ENCODE measurements around the gene PKHD1.

PKHD1 gene

DNA sequence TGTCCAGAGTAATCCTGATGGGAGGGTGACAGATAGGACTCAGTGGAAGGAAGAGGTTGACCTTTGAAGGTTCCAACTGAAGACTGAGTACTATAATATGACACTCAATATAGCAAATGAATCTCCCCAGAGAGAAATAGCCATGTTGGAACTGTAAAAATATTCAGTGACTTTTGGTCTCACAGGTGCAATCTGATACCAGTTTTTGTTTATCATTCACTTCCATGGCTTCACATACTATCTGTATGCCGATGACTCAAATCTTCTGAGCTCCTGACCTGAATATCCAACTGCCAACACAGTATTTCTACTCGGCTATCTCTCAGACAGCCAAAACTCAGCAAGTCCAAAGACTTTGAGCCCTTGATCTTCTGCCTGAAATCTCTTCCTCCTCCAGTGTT is 21.8 kb upstream of the PKHD1 start:
- TF ChIP-seq, protein P1, sequence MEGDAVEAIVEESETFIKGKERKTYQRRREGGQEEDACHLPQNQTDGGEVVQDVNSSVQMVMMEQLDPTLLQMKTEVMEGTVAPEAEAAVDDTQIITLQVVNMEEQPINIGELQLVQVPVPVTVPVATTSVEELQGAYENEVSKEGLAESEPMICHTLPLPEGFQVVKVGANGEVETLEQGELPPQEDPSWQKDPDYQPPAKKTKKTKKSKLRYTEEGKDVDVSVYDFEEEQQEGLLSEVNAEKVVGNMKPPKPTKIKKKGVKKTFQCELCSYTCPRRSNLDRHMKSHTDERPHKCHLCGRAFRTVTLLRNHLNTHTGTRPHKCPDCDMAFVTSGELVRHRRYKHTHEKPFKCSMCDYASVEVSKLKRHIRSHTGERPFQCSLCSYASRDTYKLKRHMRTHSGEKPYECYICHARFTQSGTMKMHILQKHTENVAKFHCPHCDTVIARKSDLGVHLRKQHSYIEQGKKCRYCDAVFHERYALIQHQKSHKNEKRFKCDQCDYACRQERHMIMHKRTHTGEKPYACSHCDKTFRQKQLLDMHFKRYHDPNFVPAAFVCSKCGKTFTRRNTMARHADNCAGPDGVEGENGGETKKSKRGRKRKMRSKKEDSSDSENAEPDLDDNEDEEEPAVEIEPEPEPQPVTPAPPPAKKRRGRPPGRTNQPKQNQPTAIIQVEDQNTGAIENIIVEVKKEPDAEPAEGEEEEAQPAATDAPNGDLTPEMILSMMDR (IDR thresholded peaks at IDR 0.05; ENCODE audit: control insufficient read depth, insufficient read depth, low read depth, low read length, missing control alignments), result no peak
- no peak for DNase-seq (ENCODE audit: low read depth)
- no peak overlapping the region for H3K4me3 ChIP-seq (ENCODE audit: control insufficient read depth, low read depth, low read length)

DNA sequence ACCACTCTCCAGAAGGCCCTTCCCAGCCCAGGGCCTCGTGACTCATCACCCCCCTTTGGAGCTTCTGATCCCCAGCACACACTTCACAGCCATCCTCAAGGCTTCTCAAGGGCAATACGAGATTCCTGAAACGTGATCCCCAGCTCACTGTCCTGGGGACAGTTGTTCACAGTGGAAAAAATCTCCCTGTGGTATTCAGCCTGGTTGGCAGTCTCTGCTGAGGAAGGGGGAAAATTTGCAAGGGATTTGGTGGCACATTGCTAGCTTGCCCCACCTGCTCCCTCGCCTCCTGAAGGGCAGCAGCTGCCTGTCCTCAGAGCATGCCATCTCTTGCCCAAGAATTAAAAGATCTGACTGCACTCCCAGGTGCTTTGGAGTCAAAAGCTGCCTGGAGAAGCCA is 20.7 kb upstream of the PKHD1 start:
- no peak for DNase-seq (ENCODE audit: low read depth)
- TF ChIP-seq, protein P1 (IDR thresholded peaks at IDR 0.05; ENCODE audit: control insufficient read depth, insufficient read depth, low read depth, low read length, missing control alignments), result no peak

DNA sequence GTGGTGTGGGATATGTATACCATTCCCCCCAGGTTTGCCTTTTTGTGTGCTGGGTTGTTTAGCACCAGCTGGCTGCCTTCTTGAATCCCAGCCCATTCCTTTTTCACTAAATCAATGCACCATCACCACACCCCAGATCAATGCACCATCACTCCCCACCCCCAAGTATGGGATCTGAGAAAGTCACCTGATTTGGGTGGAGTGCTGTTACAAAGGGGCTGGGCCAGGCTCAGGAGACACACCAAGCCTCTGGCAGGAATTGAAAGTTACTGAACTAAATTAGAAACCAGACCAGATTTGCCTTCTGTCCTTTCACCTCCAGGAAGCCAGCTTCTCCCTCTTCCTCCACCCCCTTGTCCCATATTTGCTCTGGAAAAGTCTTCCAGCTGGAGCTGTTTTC is 19.6 kb upstream of the PKHD1 start:
- no peak for DNase-seq (ENCODE audit: low read depth)
- no peak overlapping the region for H3K4me3 ChIP-seq (ENCODE audit: control insufficient read depth, low read depth, low read length)
- TF ChIP-seq, protein P1 (IDR thresholded peaks at IDR 0.05; ENCODE audit: control insufficient read depth, insufficient read depth, low read depth, low read length, missing control alignments), result no peak

More for the DNA sequence above, 20.7 kb upstream of the PKHD1 start:
- H3K4me3 ChIP-seq (ENCODE audit: control insufficient read depth, low read depth, low read length), result no peak overlapping the region

DNA sequence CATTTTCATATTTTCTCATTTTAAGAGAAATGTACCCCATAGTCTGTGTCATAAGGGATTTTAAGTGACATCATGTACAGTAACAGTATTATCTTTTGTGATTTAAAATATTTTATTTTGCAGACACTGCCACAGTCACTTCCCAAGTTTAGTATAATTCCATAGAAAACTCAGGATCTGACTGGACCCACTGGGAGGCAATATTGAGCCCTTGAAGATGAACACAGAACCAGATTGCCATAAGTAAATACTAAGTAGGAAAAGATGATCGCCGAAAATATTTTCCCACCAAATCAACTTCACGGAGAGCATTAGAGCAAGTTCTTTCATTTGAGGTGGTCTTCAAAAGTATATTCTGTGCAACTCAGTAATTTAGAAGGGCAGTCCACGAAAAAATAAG is 17.6 kb upstream of the PKHD1 start:
- no peak for DNase-seq (ENCODE audit: low read depth)
- H3K4me3 ChIP-seq (ENCODE audit: control insufficient read depth, low read depth, low read length), result no peak overlapping the region
- TF ChIP-seq, protein P1 (IDR thresholded peaks at IDR 0.05; ENCODE audit: control insufficient read depth, insufficient read depth, low read depth, low read length, missing control alignments), result no peak

DNA sequence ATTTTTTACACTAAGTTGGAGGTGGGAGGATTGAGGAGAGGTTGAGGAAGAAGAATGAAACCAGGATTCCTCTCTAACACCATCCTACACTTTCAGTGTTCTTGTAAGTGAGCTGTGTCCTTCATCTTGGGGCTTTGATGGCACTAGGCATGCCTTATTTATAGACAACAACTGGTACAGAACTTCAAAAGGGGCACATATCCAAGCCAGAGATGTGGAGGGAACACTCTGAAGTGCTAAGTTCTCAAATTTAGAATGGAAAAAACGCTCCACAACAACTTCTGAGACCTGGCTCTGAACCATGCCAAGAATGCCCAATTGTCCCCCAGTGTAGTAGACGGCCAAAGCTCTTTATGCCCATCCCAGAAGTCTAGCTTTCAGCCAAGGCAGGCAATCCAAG is 16.2 kb upstream of the PKHD1 start:
- TF ChIP-seq, protein P1 (IDR thresholded peaks at IDR 0.05; ENCODE audit: control insufficient read depth, insufficient read depth, low read depth, low read length, missing control alignments), result no peak
- no peak for DNase-seq (ENCODE audit: low read depth)
- H3K4me3 ChIP-seq (ENCODE audit: control insufficient read depth, low read depth, low read length), result no peak overlapping the region

DNA sequence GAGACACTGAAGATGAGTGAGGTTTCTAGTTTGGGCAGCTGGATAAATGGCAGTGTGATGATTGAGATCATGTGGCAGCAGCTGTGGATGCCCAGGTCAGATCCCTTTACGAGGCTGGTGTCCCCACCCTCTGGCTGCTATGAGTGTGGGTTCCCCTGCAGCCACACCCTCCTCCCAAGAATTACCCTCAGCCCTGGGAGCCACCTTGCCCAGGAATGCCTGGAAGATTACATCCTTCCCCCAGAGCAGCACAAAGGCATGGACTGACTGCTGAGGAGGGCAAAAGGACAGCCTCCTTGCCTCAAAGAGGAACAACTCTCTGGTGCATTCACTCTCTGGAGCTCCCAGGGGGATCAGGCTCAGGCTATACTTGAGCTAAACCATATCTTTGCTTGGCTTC is 15.0 kb upstream of the PKHD1 start:
- DNase-seq (ENCODE audit: low read depth), result no peak
- no peak overlapping the region for H3K4me3 ChIP-seq (ENCODE audit: control insufficient read depth, low read depth, low read length)
- TF ChIP-seq, protein P1 (IDR thresholded peaks at IDR 0.05; ENCODE audit: control insufficient read depth, insufficient read depth, low read depth, low read length, missing control alignments), result no peak

DNA sequence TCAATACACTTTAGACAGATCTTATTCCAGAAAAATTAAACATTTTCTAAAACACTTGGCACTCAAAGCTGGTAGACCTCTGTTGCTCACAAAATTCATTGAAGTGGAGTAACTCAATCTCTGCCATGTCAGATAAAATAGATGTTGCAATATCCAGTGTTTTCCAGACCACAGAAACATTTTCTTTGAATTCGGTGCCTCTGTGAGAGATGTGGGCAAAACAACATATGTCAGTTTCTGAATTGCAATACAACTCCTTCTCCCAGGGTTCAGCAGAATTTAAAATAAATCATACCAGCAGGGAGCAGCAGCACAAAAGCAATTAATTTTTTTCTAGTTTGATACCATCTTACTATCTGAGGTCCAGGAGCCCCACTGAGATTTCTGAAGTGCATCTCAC is 11.3 kb upstream of the PKHD1 start:
- no peak for DNase-seq (ENCODE audit: low read depth)
- H3K4me3 ChIP-seq (ENCODE audit: control insufficient read depth, low read depth, low read length), result no peak overlapping the region
- TF ChIP-seq, protein P1 (IDR thresholded peaks at IDR 0.05; ENCODE audit: control insufficient read depth, insufficient read depth, low read depth, low read length, missing control alignments), result no peak
